Vagina (tissue), 2 donors: ENCODE results near the gene BPI. TPM values are rescaled to one million over a fixed set of nuclear protein-coding genes. Genes with fewer than 3 reads are reported as not detected.
A peak's percentile ranks its signal among the peaks of the same experiment; 100 is the strongest.
"Not testable (repeated sequence)": the region's sequence is repeated elsewhere in the genome, so short reads cannot be mapped to it uniquely, and the experiment has no call there.

Experiments used
- DNase-seq, 2 donors: peaks; one replicate each; pipeline ENCODE4 v3.0.0-alpha.2; 2017; ENCODE audit errors: extremely low spot score in 2 of 2
- H3K27ac ChIP-seq: fragments of 200-600 bp; sonication (generic); one replicate; pipeline ENCODE4 v1.5.1; 2019
- H3K27me3 ChIP-seq: fragments of 200-600 bp; sonication (generic); one replicate; pipeline ENCODE4 v1.5.1; 2019
- H3K36me3 ChIP-seq, 2 donors: fragments of 200-600 bp; sonication (generic); one replicate each; pipeline ENCODE4 v1.5.1; 2017 to 2019
- H3K4me1 ChIP-seq: fragments of 200-600 bp; sonication (generic); one replicate; pipeline ENCODE4 v1.5.1; 2019
- H3K4me3 ChIP-seq, 2 donors: fragments of 200-600 bp; sonication (generic); 1 replicate in 1 of 2; 2 replicates in 1 of 2; pipeline ENCODE4 v1.5.1; 2016 to 2019
- H3K9me3 ChIP-seq: fragments of 200-600 bp; sonication (generic); one replicate; pipeline ENCODE4 v1.5.1; 2019
- CTCF ChIP-seq, 3 experiments: fragments of 450-650 bp in 2 of 3; fragments of 200-600 bp in 1 of 3; sonication (generic) in 1 of 3; IDR thresholded peaks; one replicate each; pipeline ENCODE4 v1.5.1; 2017 to 2019; ENCODE audit warnings: antibody characterized with exemption in 3 of 3, mild to moderate bottlenecking in 2 of 3, moderate library complexity in 2 of 3
- POLR2A ChIP-seq, 2 donors: fragments of 450-650 bp; IDR thresholded peaks; one replicate each; pipeline ENCODE4 v1.6.1; 2017; ENCODE audit warnings: antibody characterized with exemption in 2 of 2, mild to moderate bottlenecking in 2 of 2, moderate library complexity in 2 of 2
- POLR2AphosphoS5 ChIP-seq, 2 donors: sonication (generic); formaldehyde crosslinking; IDR thresholded peaks; one replicate each; pipeline ENCODE4 v1.9.0; 2017; ENCODE audit warnings: antibody characterized with exemption in 2 of 2, mild to moderate bottlenecking in 2 of 2, low read depth in 1 of 2; ENCODE audit not compliant: insufficient read depth in 1 of 2
- intact Hi-C: fragments of 100-400 bp; cut with DNase I; formaldehyde crosslinking; loops from one replicate; pipeline ENCODE4 v1.15.1; 2023
- total RNA-seq: library from RNA; depleted of rRNA; stranded (reverse); fragments of >200 nt; gene quantifications from one replicate; pipeline ENCODE4 v1.2.3, GENCODE V29; 2016

The BPI gene
- not detected for total RNA-seq

- DNase-seq: no peak
- no peak for TF ChIP-seq POLR2AphosphoS5 (IDR thresholded peaks at IDR 0.05; ENCODE audit: insufficient read depth in 1 of 2, low read depth in 1 of 2)
- no peak for TF ChIP-seq CTCF (IDR thresholded peaks at IDR 0.05)
- TF ChIP-seq POLR2A (IDR thresholded peaks at IDR 0.05): no peak
- Histone ChIP-seq H3K27ac (no peak within 1 kb of the TSS), H3K9me3 (no peaks in the 10 kb centered on the region), H3K4me1 (peaks cover 15% of the 10 kb centered on the region), H3K36me3 (no peaks in the 10 kb centered on the region), H3K27me3 (no peaks in the 10 kb centered on the region), H3K4me3 (no peak within 1 kb of the TSS)
- intact Hi-C loops: no loop called here
These were observed at the start of gene BPI for GRCh38 chr20:38303908-38304379. Gene BPI (plus strand): TSS chr20:38304156. CDS start chr20:38304224, 68 bp downstream.

GRCh38 chr20:38254621-38255020, 49.3 kb upstream of the BPI start:
- DNase-seq, H3K36me3 ChIP-seq, H3K4me3 ChIP-seq, intact Hi-C loops, H3K27me3 ChIP-seq, H3K9me3 ChIP-seq: not testable (repeated sequence)
- Histone ChIP-seq H3K27ac (peak overlapping the region; percentile 75), H3K4me1 (peaks cover 19% of the 10 kb centered on the region)

- peak overlapping the region; percentile 75 for H3K27ac ChIP-seq
- no peaks in the 10 kb centered on the region for H3K27me3 ChIP-seq
- H3K4me3 ChIP-seq: no peak overlapping the region
- DNase-seq: no peak
- peaks cover 19% of the 10 kb centered on the region for H3K4me1 ChIP-seq
- intact Hi-C loops: no loop called here
- no peaks in the 10 kb centered on the region for H3K36me3 ChIP-seq
- TF ChIP-seq CTCF (IDR thresholded peaks at IDR 0.05): no peak
- no peak for TF ChIP-seq POLR2AphosphoS5 (IDR thresholded peaks at IDR 0.05; ENCODE audit: insufficient read depth in 1 of 2, low read depth in 1 of 2)
- TF ChIP-seq POLR2A (IDR thresholded peaks at IDR 0.05): no peak
- no peaks in the 10 kb centered on the region for H3K9me3 ChIP-seq
These were observed 48.6 kb upstream of the BPI start for GRCh38 chr20:38255393-38255792.

GRCh38 chr20:38256021-38256420, 47.9 kb upstream of the BPI start:
- intact Hi-C loops: no loop called here
- TF ChIP-seq POLR2A (IDR thresholded peaks at IDR 0.05) (no peak), CTCF (IDR thresholded peaks at IDR 0.05) (no peak), POLR2AphosphoS5 (IDR thresholded peaks at IDR 0.05; ENCODE audit: insufficient read depth in 1 of 2, low read depth in 1 of 2) (no peak)
- Histone ChIP-seq H3K36me3 (no peaks in the 10 kb centered on the region), H3K27me3 (no peaks in the 10 kb centered on the region), H3K4me3 (no peak overlapping the region), H3K4me1 (peaks cover 19% of the 10 kb centered on the region), H3K27ac (peak overlapping the region; percentile 75), H3K9me3 (no peaks in the 10 kb centered on the region)
- no peak for DNase-seq

- DNase-seq: no peak
- no peaks in the 10 kb centered on the region for H3K9me3 ChIP-seq
- no peak for TF ChIP-seq CTCF (IDR thresholded peaks at IDR 0.05)
- no peak for TF ChIP-seq POLR2AphosphoS5 (IDR thresholded peaks at IDR 0.05; ENCODE audit: insufficient read depth in 1 of 2, low read depth in 1 of 2)
- no peak for TF ChIP-seq POLR2A (IDR thresholded peaks at IDR 0.05)
- H3K36me3 ChIP-seq: no peaks in the 10 kb centered on the region
- no peak overlapping the region for H3K4me3 ChIP-seq
- peak overlapping the region; percentile 75 for H3K27ac ChIP-seq
- intact Hi-C loops: no loop called here
- no peaks in the 10 kb centered on the region for H3K27me3 ChIP-seq
- H3K4me1 ChIP-seq: peaks cover 16% of the 10 kb centered on the region
These were observed 47.0 kb upstream of the BPI start for GRCh38 chr20:38256966-38257365.
